ENCODE measurements around the gene MRRF. TPM values are rescaled to one million over a fixed set of nuclear protein-coding genes. Genes with fewer than 3 reads are reported as not detected.

MRRF gene
- total and polyA plus RNA-seq, 2 donors (not counting 1 experiment from before 2014, with no cell fraction given) = 36.8 to 37.3 TPM

DNA sequence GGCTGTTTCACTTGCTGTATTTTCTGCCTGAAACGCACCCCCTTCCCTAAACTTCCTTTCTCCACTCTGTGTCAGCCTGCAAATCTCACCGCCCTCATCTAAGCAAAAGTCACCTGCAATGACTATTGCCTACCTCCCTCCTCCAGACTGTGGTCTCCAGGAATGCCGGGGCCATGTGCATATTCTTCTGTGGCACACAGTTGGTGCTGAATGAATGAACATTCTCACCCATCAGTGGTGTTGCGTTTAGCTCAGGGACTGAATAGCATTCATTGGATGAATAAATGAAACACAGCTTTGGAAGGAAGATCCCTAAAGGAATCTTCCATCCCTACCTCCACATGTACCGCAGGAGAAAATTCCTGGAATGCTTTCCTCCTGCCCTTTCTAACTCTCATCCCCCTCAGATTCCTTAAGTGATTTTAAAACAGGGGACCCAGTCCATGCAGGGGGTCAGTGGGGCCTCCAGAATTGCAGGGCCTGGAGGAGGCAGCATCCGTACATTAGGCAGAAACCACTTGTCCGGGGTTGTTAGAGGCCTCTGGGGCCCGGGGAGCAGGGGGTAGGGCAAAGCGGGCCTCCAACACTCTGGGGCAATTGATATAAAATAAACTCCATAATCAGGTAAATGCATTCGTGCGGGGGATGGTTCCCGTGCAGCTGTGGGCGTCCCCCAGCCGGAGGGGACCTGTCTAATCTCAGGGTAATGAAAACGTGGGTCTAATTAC lies 77.8 kb downstream of the MRRF start:
- no peak for DNase-seq (ENCODE audit: low read depth in 2 of 2)
- Histone ChIP-seq H3K79me2 (ENCODE audit: control insufficient read depth, insufficient read depth, low read length) (no peaks in the 10 kb centered on the region), H3K27me3 (ENCODE audit: control insufficient read depth, insufficient read depth, low read length) (peaks cover 14% of the 10 kb centered on the region), H3K9me3 (ENCODE audit: control insufficient read depth, insufficient read depth, low read depth, low read length) (no peaks in the 10 kb centered on the region), H3K36me3 (ENCODE audit: control insufficient read depth, insufficient read depth, low read length) (no peaks in the 10 kb centered on the region), H3K4me2 (ENCODE audit: extremely low read depth, insufficient read depth, low read length) (no peak overlapping the region), H2AFZ (ENCODE audit: low read length) (no peak overlapping the region), H3K9ac (ENCODE audit: insufficient read depth, low read length) (no peak overlapping the region), H4K20me1 (ENCODE audit: control insufficient read depth, extremely low read depth, insufficient read depth, low read length) (no peaks in the 10 kb centered on the region), H3K4me1 (ENCODE audit: control insufficient read depth, extremely low read depth, insufficient read depth, low read length) (peaks cover 7% of the 10 kb centered on the region), H3K4me3 (replicated peaks in 1 of 4; ENCODE audit: control extremely low read depth in 1 of 4, insufficient read depth in 1 of 4, low read depth in 3 of 4, low read length in 4 of 4) (no peak overlapping the region), H3K27ac (ENCODE audit: insufficient read depth, low read length) (no peak overlapping the region)
- TF ChIP-seq, protein P1, sequence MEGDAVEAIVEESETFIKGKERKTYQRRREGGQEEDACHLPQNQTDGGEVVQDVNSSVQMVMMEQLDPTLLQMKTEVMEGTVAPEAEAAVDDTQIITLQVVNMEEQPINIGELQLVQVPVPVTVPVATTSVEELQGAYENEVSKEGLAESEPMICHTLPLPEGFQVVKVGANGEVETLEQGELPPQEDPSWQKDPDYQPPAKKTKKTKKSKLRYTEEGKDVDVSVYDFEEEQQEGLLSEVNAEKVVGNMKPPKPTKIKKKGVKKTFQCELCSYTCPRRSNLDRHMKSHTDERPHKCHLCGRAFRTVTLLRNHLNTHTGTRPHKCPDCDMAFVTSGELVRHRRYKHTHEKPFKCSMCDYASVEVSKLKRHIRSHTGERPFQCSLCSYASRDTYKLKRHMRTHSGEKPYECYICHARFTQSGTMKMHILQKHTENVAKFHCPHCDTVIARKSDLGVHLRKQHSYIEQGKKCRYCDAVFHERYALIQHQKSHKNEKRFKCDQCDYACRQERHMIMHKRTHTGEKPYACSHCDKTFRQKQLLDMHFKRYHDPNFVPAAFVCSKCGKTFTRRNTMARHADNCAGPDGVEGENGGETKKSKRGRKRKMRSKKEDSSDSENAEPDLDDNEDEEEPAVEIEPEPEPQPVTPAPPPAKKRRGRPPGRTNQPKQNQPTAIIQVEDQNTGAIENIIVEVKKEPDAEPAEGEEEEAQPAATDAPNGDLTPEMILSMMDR (conservative IDR thresholded peaks at IDR 0.05 in 1 of 2, IDR thresholded peaks at IDR 0.05 in 1 of 2; ENCODE audit: low read depth in 1 of 2, low read length in 2 of 2) = no peak
- TF ChIP-seq EZH2 (IDR thresholded peaks at IDR 0.05; ENCODE audit: low read length, missing control alignments) = no peak

DNA sequence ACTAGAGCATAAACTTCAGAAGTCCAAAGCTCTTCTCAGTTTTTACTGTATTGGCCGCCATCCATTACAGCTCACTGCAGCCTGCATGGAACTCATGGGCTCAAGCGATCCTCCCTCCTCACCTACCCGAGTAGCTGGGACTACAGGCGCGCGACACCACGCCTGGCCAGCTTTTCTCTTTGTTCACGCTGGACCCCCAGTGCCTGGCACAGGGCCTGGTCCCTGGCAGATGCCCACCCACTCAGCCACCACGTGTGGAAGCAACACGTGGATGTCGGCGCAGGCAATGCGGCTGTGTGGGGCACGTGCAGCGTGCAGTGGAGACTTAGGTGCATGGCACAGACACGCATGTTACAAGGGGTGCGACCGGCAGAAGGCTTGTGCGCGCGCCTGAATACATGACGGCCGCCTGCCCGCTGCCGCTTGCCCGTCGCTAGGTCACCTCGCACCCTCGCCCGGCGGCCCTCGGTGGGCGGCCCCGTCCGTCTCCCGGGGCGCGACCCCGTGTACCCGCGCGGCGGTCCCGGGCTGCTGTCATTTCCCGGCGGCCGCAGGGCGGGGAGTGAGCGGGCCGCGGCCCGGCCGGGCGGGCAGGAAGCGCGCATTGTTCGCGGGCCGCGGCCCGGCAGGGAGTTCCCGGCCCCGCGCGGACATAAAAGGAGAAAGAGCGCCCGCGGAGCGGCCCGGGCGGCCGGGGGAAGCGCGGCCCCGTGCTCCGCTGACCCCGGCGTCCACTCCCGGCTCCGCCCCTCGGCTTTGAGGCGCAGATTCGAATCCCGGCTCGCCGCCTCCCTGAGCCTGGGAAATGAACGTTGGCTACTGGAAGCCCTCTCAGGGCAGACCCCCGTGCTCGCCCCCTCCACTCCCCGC lies 82.0 kb downstream of the MRRF start:
- Histone ChIP-seq H3K4me1 (ENCODE audit: control insufficient read depth, extremely low read depth, insufficient read depth, low read length) (peaks cover 7% of the 10 kb centered on the region), H3K4me2 (ENCODE audit: extremely low read depth, insufficient read depth, low read length) (peak overlapping the region; percentile 85), H3K9me3 (ENCODE audit: control insufficient read depth, insufficient read depth, low read depth, low read length) (no peaks in the 10 kb centered on the region), H3K27me3 (ENCODE audit: control insufficient read depth, insufficient read depth, low read length) (no peaks in the 10 kb centered on the region), H2AFZ (ENCODE audit: low read length) (peak overlapping the region; percentile 87), H4K20me1 (ENCODE audit: control insufficient read depth, extremely low read depth, insufficient read depth, low read length) (no peaks in the 10 kb centered on the region), H3K27ac (ENCODE audit: insufficient read depth, low read length) (no peak overlapping the region), H3K9ac (ENCODE audit: insufficient read depth, low read length) (peak overlapping the region; percentile 37), H3K4me3 (replicated peaks in 1 of 4; ENCODE audit: control extremely low read depth in 1 of 4, insufficient read depth in 1 of 4, low read depth in 3 of 4, low read length in 4 of 4) (peak overlapping the region; percentile 48 to 59 (median 52)), H3K36me3 (ENCODE audit: control insufficient read depth, insufficient read depth, low read length) (no peaks in the 10 kb centered on the region), H3K79me2 (ENCODE audit: control insufficient read depth, insufficient read depth, low read length) (no peaks in the 10 kb centered on the region)
- DNase-seq (ENCODE audit: low read depth in 2 of 2) = peak in 1 of 2 donors; percentile 26
- TF ChIP-seq EZH2 (IDR thresholded peaks at IDR 0.05; ENCODE audit: low read length, missing control alignments) = no peak
- TF ChIP-seq, protein P1 (conservative IDR thresholded peaks at IDR 0.05 in 1 of 2, IDR thresholded peaks at IDR 0.05 in 1 of 2; ENCODE audit: low read depth in 1 of 2, low read length in 2 of 2) = no peak

Data from fibroblast of lung (primary cell).